ENCODE measurements around the gene APELA.

- no peak for TF ChIP-seq HNRNPL (IDR thresholded peaks at IDR 0.05; ENCODE audit: low read depth, low read length)
- TF ChIP-seq ZNF629 (CRISPR knock-in tag; conservative IDR thresholded peaks at IDR 0.05), result no peak
- no peak for TF ChIP-seq EZH2 (conservative IDR thresholded peaks at IDR 0.05; ENCODE audit: low read depth, low read length)
- no peak for TF ChIP-seq PRDM10 (CRISPR knock-in tag; IDR thresholded peaks at IDR 0.05; ENCODE audit: low read depth)
- TF ChIP-seq ZNF256 (CRISPR knock-in tag; conservative IDR thresholded peaks at IDR 0.05), result no peak
- TF ChIP-seq SRSF9 (IDR thresholded peaks at IDR 0.05; ENCODE audit: borderline replicate concordance, insufficient read depth, low read depth, low read length, poor library complexity, severe bottlenecking), result no peak
- no peak for TF ChIP-seq MZF1 (CRISPR knock-in tag; IDR thresholded peaks at IDR 0.05; ENCODE audit: borderline replicate concordance)
- TF ChIP-seq POLR2AphosphoS5 (IDR thresholded peaks at IDR 0.05; ENCODE audit: low read depth, low read length), result no peak
- TF ChIP-seq EHMT2 (IDR thresholded peaks at IDR 0.05; ENCODE audit: borderline replicate concordance, low read depth, low read length), result no peak
- no peak for TF ChIP-seq ZNF138 (CRISPR knock-in tag; IDR thresholded peaks at IDR 0.05; ENCODE audit: low read depth)
- TF ChIP-seq SMARCC2 (IDR thresholded peaks at IDR 0.05), result no peak
- no peak for TF ChIP-seq NFYB (CRISPR knock-in tag; IDR thresholded peaks at IDR 0.05)
- no peak for TF ChIP-seq ZNF501 (CRISPR knock-in tag; IDR thresholded peaks at IDR 0.05)
- TF ChIP-seq CTCF (CRISPR knock-in tag; IDR thresholded peaks at IDR 0.05), result peak; percentile 27; the same call in 1 of the 2 replicates
These were observed 60.7 kb downstream of the APELA start for GRCh38 chr4:164937576-164938270.

Data from HepG2 (cell line).